Osteocyte (in vitro differentiated cells): ENCODE measurements around the gene CFAP20. TPM values are rescaled to one million over a fixed set of nuclear protein-coding genes. Genes with fewer than 3 reads are reported as not detected.
"Not testable (repeated sequence)": the region's sequence is repeated elsewhere in the genome, so short reads cannot be mapped to it uniquely, and the experiment has no call there.

Experiments used
- DNase-seq: peaks from one replicate; pipeline ENCODE4 v3.0.0; 2021; ENCODE audit warnings: mixed read lengths; ENCODE audit not compliant: unreplicated experiment; ENCODE audit errors: extremely low spot score
- H3K27ac Mint-ChIP-seq: one replicate; pipeline ENCODE4 v1.8.0; 2021; ENCODE audit warnings: mild to moderate bottlenecking, mixed read lengths; ENCODE audit not compliant: unreplicated experiment
- H3K27me3 Mint-ChIP-seq: one replicate; pipeline ENCODE4 v1.8.0; 2021; ENCODE audit warnings: mixed read lengths; ENCODE audit not compliant: unreplicated experiment
- H3K36me3 Mint-ChIP-seq: one replicate; pipeline ENCODE4 v1.8.0; 2021; ENCODE audit warnings: mixed read lengths; ENCODE audit not compliant: unreplicated experiment
- H3K4me1 Mint-ChIP-seq: one replicate; pipeline ENCODE4 v1.8.0; 2021; ENCODE audit warnings: mixed read lengths; ENCODE audit not compliant: unreplicated experiment
- H3K4me3 Mint-ChIP-seq: one replicate; pipeline ENCODE4 v1.8.0; 2021; ENCODE audit warnings: mild to moderate bottlenecking, moderate library complexity, mixed read lengths; ENCODE audit not compliant: unreplicated experiment
- H3K9me3 Mint-ChIP-seq: one replicate; pipeline ENCODE4 v1.8.0; 2021; ENCODE audit warnings: mixed read lengths; ENCODE audit not compliant: unreplicated experiment
- total RNA-seq: library from RNA; stranded (reverse); gene quantifications from 2 replicates; pipeline ENCODE4 v1.2.1, GENCODE V29; 2021
- TF ChIP-seq, protein P1 (sequence below): fragments of 200-600 bp; sonication (generic); IDR thresholded peaks from 2 replicates; pipeline ENCODE4 v1.5.0; 2021; ENCODE audit warnings: antibody characterized with exemption, mild to moderate bottlenecking, moderate library complexity

Gene CFAP20
- total RNA-seq, 1 donor from 2014 or later = 28.7 TPM

GRCh38 chr16:58077796-58078195 is 51.4 kb downstream of the CFAP20 start:
- Mint-ChIP-seq H3K36me3 (peaks cover 2% of the 10 kb centered on the region), H3K9me3 (peaks cover 12% of the 10 kb centered on the region), H3K27me3 (peaks cover 3% of the 10 kb centered on the region), H3K4me3 (no peak overlapping the region), H3K4me1 (peaks cover 3% of the 10 kb centered on the region), H3K27ac (no peak overlapping the region)
- TF ChIP-seq, protein P1, sequence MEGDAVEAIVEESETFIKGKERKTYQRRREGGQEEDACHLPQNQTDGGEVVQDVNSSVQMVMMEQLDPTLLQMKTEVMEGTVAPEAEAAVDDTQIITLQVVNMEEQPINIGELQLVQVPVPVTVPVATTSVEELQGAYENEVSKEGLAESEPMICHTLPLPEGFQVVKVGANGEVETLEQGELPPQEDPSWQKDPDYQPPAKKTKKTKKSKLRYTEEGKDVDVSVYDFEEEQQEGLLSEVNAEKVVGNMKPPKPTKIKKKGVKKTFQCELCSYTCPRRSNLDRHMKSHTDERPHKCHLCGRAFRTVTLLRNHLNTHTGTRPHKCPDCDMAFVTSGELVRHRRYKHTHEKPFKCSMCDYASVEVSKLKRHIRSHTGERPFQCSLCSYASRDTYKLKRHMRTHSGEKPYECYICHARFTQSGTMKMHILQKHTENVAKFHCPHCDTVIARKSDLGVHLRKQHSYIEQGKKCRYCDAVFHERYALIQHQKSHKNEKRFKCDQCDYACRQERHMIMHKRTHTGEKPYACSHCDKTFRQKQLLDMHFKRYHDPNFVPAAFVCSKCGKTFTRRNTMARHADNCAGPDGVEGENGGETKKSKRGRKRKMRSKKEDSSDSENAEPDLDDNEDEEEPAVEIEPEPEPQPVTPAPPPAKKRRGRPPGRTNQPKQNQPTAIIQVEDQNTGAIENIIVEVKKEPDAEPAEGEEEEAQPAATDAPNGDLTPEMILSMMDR = no peak
- no peak for DNase-seq

- peaks cover 3% of the 10 kb centered on the region for H3K27me3 Mint-ChIP-seq
- no peak overlapping the region for H3K4me3 Mint-ChIP-seq
- H3K9me3 Mint-ChIP-seq = peaks cover 12% of the 10 kb centered on the region
- no peak for DNase-seq
- TF ChIP-seq, protein P1 = no peak
- H3K4me1 Mint-ChIP-seq = peaks cover 3% of the 10 kb centered on the region
- H3K27ac Mint-ChIP-seq = no peak overlapping the region
- peaks cover 2% of the 10 kb centered on the region for H3K36me3 Mint-ChIP-seq
These were observed 52.7 kb downstream of the CFAP20 start for GRCh38 chr16:58076514-58076913.

DNA sequence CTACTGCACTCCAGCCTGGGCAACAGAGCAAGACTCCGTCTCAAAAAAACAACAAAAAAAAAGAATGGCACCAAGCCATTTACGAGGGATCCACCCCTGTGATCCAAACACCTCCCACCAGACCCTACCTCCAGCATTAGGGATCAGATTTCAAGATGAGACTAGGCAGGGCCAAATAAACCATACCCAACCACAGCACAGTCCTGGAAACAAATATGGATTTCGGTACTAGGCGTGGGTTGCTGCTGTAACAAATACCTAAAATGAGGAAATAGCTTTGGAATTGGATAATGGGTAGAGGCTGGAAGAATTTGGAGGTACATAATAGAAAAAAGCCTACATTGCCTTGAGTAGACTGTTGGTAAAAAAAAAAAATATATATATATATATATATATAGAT is 54.5 kb downstream of the CFAP20 start:
- peaks cover 3% of the 10 kb centered on the region for H3K4me1 Mint-ChIP-seq
- TF ChIP-seq, protein P1 = no peak
- no peak overlapping the region for H3K27ac Mint-ChIP-seq
- no peak for DNase-seq
- no peak overlapping the region for H3K4me3 Mint-ChIP-seq
- H3K36me3 Mint-ChIP-seq = peaks cover 2% of the 10 kb centered on the region
- H3K27me3 Mint-ChIP-seq = no peaks in the 10 kb centered on the region
- peaks cover 12% of the 10 kb centered on the region for H3K9me3 Mint-ChIP-seq

- not testable (repeated sequence) for H3K27me3 Mint-ChIP-seq, H3K27ac Mint-ChIP-seq, H3K4me1 Mint-ChIP-seq, H3K4me3 Mint-ChIP-seq, H3K36me3 Mint-ChIP-seq, DNase-seq
- peaks cover 12% of the 10 kb centered on the region for H3K9me3 Mint-ChIP-seq
These were observed 56.1 kb downstream of the CFAP20 start for GRCh38 chr16:58073086-58073485.

- H3K36me3 Mint-ChIP-seq, H3K27me3 Mint-ChIP-seq, DNase-seq, H3K27ac Mint-ChIP-seq, H3K4me3 Mint-ChIP-seq, H3K4me1 Mint-ChIP-seq: not testable (repeated sequence)
- peaks cover 12% of the 10 kb centered on the region for H3K9me3 Mint-ChIP-seq
These were observed 57.0 kb downstream of the CFAP20 start for GRCh38 chr16:58072134-58072533.

DNA sequence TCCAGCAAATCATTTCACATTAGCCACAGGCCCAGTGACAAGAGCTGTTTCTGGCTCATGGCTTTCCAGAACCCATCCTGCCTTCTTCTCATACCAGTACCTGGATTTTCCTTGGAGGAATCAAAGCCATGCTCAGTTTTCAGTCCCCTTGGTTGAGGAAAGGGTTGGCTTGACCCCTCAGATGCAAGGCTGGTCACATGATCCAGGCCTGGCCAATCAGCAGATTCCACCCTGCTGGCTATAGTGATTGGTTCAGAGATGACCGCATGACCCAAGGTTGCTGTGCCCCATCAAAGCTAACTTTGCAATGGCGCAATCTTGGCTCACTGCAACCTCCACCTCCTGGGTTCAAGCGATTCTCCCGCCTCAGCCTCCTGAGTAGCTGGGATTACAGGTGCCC is 58.6 kb downstream of the CFAP20 start:
- TF ChIP-seq, protein P1 = no peak
- Mint-ChIP-seq H3K36me3 (no peaks in the 10 kb centered on the region), H3K9me3 (peaks cover 4% of the 10 kb centered on the region), H3K27ac (no peak overlapping the region), H3K4me1 (no peaks in the 10 kb centered on the region), H3K27me3 (peaks cover 4% of the 10 kb centered on the region), H3K4me3 (no peak overlapping the region)
- no peak for DNase-seq

Other genes starting within 250 kb of the CFAP20 start
- not detected in 2 replicates for gene CNGB1, start 158.3 kb downstream of the CFAP20 start, total RNA-seq
- gene ZNF319, start 128.7 kb downstream of the CFAP20 start, total RNA-seq = 11.9 and 14.9 TPM in 2 replicates
- 43.4 and 45.5 TPM in 2 replicates for gene USB1, start 128.0 kb downstream of the CFAP20 start, total RNA-seq
- 4.9 and 5.2 TPM in 2 replicates for gene MMP15, start 103.6 kb downstream of the CFAP20 start, total RNA-seq
- 77.9 and 79.3 TPM in 2 replicates for gene CSNK2A2, start 68.7 kb upstream of the CFAP20 start, total RNA-seq
- not detected in 2 replicates for gene PRSS54, start 165.6 kb upstream of the CFAP20 start, total RNA-seq